OCI-LY1 (cell line): Measurements from ENCODE around the gene LRRC37A2.
"Not testable (repeated sequence)": the region's sequence is repeated elsewhere in the genome, so short reads cannot be mapped to it uniquely, and the experiment has no call there.

Experiments
- H2AFZ ChIP-seq: fragments of 200-600 bp; sonication (generic), shearing (Covaris generic); 2 replicates; pipeline ENCODE4 v1.6.0; 2014; ENCODE audit warnings: antibody characterized with exemption, mild to moderate bottlenecking, low read length
- H3F3A ChIP-seq: fragments of 200-600 bp; sonication (generic), shearing (Covaris generic); 2 replicates; pipeline ENCODE4 v1.6.0; 2014; ENCODE audit warnings: mild to moderate bottlenecking, antibody characterized with exemption, low read length, moderate library complexity; ENCODE audit not compliant: insufficient read depth
- H3K27ac ChIP-seq: fragments of 200-600 bp; sonication (generic); 2 replicates; pipeline ENCODE4 v1.5.1; 2014; ENCODE audit warnings: low read length, mixed run types, mild to moderate bottlenecking, low read depth; ENCODE audit not compliant: poor library complexity, severe bottlenecking
- H3K27me3 ChIP-seq: fragments of 200-600 bp; sonication (generic); 2 replicates; pipeline ENCODE4 v1.6.0; 2014; ENCODE audit warnings: antibody characterized with exemption, mild to moderate bottlenecking, low read length, moderate library complexity; ENCODE audit not compliant: insufficient read depth
- H3K36me3 ChIP-seq: fragments of 200-600 bp; sonication (generic); 2 replicates; pipeline ENCODE4 v1.6.1; 2014; ENCODE audit warnings: mild to moderate bottlenecking, antibody characterized with exemption, low read length, moderate library complexity, mixed read lengths; ENCODE audit not compliant: insufficient read depth
- H3K4me1 ChIP-seq: fragments of 200-600 bp; sonication (generic); 2 replicates; pipeline ENCODE4 v1.5.1; 2014; ENCODE audit warnings: mild to moderate bottlenecking, low read length, moderate library complexity; ENCODE audit not compliant: insufficient read depth, severe bottlenecking
- H3K4me2 ChIP-seq: fragments of 200-600 bp; sonication (generic), shearing (Covaris generic); 2 replicates; pipeline ENCODE4 v1.6.1; 2014; ENCODE audit warnings: low read length
- H3K4me3 ChIP-seq: fragments of 200-600 bp; sonication (generic); 2 replicates; pipeline ENCODE4 v1.5.1; 2014; ENCODE audit warnings: low read length, low read depth, mild to moderate bottlenecking, mixed read lengths; ENCODE audit not compliant: poor library complexity, severe bottlenecking
- H3K79me2 ChIP-seq: fragments of 200-600 bp; shearing (Covaris generic); 2 replicates; pipeline ENCODE4 v1.6.1; 2016; ENCODE audit warnings: mixed run types, low read length, mixed read lengths; ENCODE audit not compliant: insufficient read depth
- H3K9ac ChIP-seq: fragments of 200-600 bp; sonication (generic), shearing (Covaris generic); 2 replicates; pipeline ENCODE4 v1.6.1; 2014; ENCODE audit warnings: mild to moderate bottlenecking, low read length, mixed read lengths
- H3K9me2 ChIP-seq: fragments of 200-600 bp; sonication (generic), shearing (Covaris generic); 2 replicates; pipeline ENCODE4 v1.6.1; 2014; ENCODE audit warnings: low read depth, mild to moderate bottlenecking, low read length, mixed read lengths
- H3K9me3 ChIP-seq: fragments of 200-600 bp; shearing (Covaris generic); 2 replicates; pipeline ENCODE4 v1.6.1; 2014; ENCODE audit warnings: low read length, mixed read lengths
- H4K20me1 ChIP-seq: fragments of 200-600 bp; sonication (generic), shearing (Covaris generic); 2 replicates; pipeline ENCODE4 v1.6.0; 2016; ENCODE audit warnings: mild to moderate bottlenecking, low read length; ENCODE audit not compliant: insufficient read depth

The LRRC37A2 gene

GRCh38 chr17:46505896-46506295 lies 6.4 kb upstream of the LRRC37A2 start:
- not testable (repeated sequence) for H3K4me2 ChIP-seq, H3F3A ChIP-seq, H3K9ac ChIP-seq

GRCh38 chr17:46534716-46535115 lies 22.4 kb downstream of the LRRC37A2 start:
- H2AFZ ChIP-seq, H3K4me3 ChIP-seq, H3K4me2 ChIP-seq, H3K9ac ChIP-seq, H3K27ac ChIP-seq, H3K79me2 ChIP-seq, H4K20me1 ChIP-seq, H3K9me2 ChIP-seq, H3K9me3 ChIP-seq, H3F3A ChIP-seq, H3K36me3 ChIP-seq, H3K4me1 ChIP-seq, H3K27me3 ChIP-seq: not testable (repeated sequence)

More at GRCh38 chr17:46505896-46506295, 6.4 kb upstream of the LRRC37A2 start:
- not testable (repeated sequence) for H3K4me3 ChIP-seq, H4K20me1 ChIP-seq, H3K27ac ChIP-seq, H3K9me2 ChIP-seq, H3K79me2 ChIP-seq, H2AFZ ChIP-seq, H3K9me3 ChIP-seq, H3K4me1 ChIP-seq, H3K27me3 ChIP-seq, H3K36me3 ChIP-seq

GRCh38 chr17:46548607-46549006 lies 36.3 kb downstream of the LRRC37A2 start:
- H3K79me2 ChIP-seq, H3K4me3 ChIP-seq, H3K4me1 ChIP-seq, H3F3A ChIP-seq, H4K20me1 ChIP-seq, H3K9ac ChIP-seq, H2AFZ ChIP-seq, H3K36me3 ChIP-seq, H3K9me2 ChIP-seq, H3K27ac ChIP-seq, H3K4me2 ChIP-seq, H3K27me3 ChIP-seq, H3K9me3 ChIP-seq: not testable (repeated sequence)

GRCh38 chr17:46559155-46559554 lies 46.9 kb downstream of the LRRC37A2 start:
- H3K27me3 ChIP-seq, H3K79me2 ChIP-seq, H3K27ac ChIP-seq, H3K4me3 ChIP-seq, H3K4me2 ChIP-seq, H3F3A ChIP-seq, H4K20me1 ChIP-seq, H3K4me1 ChIP-seq, H3K36me3 ChIP-seq, H3K9me2 ChIP-seq, H3K9ac ChIP-seq, H2AFZ ChIP-seq, H3K9me3 ChIP-seq: not testable (repeated sequence)

- H3F3A ChIP-seq, H2AFZ ChIP-seq, H3K9me3 ChIP-seq, H3K79me2 ChIP-seq, H3K9ac ChIP-seq, H3K9me2 ChIP-seq, H3K27me3 ChIP-seq, H4K20me1 ChIP-seq, H3K27ac ChIP-seq, H3K4me1 ChIP-seq, H3K4me3 ChIP-seq, H3K36me3 ChIP-seq, H3K4me2 ChIP-seq: not testable (repeated sequence)
These were observed 47.8 kb downstream of the LRRC37A2 start for GRCh38 chr17:46560048-46560447.

- H3K9me2 ChIP-seq, H3K9me3 ChIP-seq, H3K4me1 ChIP-seq, H3F3A ChIP-seq, H3K36me3 ChIP-seq, H3K4me2 ChIP-seq, H3K4me3 ChIP-seq, H3K27ac ChIP-seq, H3K9ac ChIP-seq, H3K79me2 ChIP-seq, H3K27me3 ChIP-seq, H2AFZ ChIP-seq, H4K20me1 ChIP-seq: not testable (repeated sequence)
These were observed 54.0 kb downstream of the LRRC37A2 start for GRCh38 chr17:46566284-46566683.

GRCh38 chr17:46566980-46567379 lies 54.7 kb downstream of the LRRC37A2 start:
- not testable (repeated sequence) for H3K4me3 ChIP-seq, H3K27me3 ChIP-seq, H3K79me2 ChIP-seq

GRCh38 chr17:46571796-46572195 lies 59.5 kb downstream of the LRRC37A2 start:
- H3K4me2 ChIP-seq, H3F3A ChIP-seq, H4K20me1 ChIP-seq, H3K9me2 ChIP-seq, H3K9me3 ChIP-seq, H3K36me3 ChIP-seq, H3K9ac ChIP-seq, H3K27me3 ChIP-seq, H3K4me1 ChIP-seq, H3K27ac ChIP-seq, H2AFZ ChIP-seq, H3K4me3 ChIP-seq, H3K79me2 ChIP-seq: not testable (repeated sequence)

More at GRCh38 chr17:46566980-46567379, 54.7 kb downstream of the LRRC37A2 start:
- not testable (repeated sequence) for H3K9ac ChIP-seq, H3K4me2 ChIP-seq, H3K36me3 ChIP-seq, H3K9me2 ChIP-seq, H2AFZ ChIP-seq, H4K20me1 ChIP-seq, H3F3A ChIP-seq, H3K27ac ChIP-seq, H3K4me1 ChIP-seq, H3K9me3 ChIP-seq
